Endometrium (tissue), 2 donors: ENCODE results near the gene RAB27B.

ENCODE experiments used
- FAIRE-seq: peaks from 2 replicates; lab custom pipeline; 2012; peaks lifted over from hg19 to GRCh38; lab: Jason Lieb, UNC
- donor health status: control.
- donor health status: control.

RAB27B gene

DNA sequence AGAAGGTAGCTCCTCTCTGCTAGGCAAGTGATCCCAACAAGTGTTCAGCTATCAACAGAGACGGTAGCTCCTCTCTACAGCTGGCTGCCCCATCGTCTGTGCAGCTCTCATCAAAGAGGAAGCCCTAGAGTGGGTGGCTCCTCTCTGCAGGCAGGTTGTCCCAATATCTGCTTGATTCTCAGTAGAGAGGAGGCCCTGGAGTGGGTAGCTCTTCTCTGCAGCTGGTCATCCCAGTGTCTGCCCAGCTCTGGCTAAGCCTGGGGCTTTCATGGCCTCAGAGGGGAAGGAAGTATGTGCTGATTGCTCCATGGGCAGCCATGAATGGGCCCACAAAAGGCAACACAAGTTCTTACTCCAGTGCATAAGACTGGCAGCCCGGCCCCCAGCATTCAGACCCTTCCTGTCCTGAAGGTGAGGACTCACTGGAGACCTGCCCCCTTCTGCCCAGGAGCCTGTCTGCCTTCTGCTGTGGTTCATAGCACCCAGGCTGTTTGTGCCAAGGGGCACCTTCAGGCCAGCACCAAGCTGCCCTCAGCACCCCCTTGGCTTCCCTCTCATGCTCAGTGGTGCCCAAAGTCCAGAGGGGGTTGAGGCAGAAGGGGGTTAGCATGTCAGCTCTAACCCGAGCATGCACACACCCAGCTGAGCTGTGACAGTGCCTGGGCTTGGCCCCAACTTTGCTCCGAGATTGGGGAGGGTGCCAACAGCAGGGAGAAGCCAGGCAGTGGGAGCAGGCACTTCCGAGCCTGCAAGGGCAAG is 82.1 kb downstream of the RAB27B start:
- FAIRE-seq = no peak

DNA sequence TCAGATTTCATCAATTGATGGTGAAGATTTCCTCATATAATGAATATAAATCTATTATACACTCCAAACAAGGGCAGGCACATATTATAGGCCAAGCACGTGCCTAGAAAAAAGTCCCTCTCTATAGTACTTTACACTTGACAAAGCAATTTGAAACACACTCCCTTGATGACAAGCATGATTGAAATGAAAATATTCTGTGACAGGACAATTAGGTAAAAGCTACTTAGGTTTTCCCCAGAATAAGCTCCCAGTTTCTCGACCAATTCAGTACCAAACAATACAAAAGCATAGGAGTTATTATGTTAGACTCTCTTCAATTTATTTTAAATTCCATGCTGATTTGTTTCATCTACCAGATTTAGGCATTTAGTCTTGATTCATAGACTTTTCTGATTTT is 83.3 kb downstream of the RAB27B start:
- no peak for FAIRE-seq

DNA sequence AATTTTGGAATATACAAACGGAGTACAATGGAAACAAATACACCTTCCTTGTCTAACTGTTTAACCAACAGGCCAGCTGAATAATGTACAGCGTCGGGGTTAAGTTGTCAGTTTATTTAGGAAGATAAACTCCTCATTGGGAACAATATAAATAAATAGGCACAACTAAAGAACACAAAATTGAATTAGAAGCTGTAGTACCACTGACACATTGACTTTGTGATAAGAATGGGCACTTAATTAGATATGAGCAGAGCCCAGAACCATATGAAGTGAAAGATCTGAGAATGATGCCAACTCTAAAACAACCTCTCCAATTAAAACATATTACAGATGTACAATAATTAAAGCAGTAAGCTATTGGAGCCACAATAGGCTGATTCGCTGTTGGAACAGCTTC is 86.5 kb downstream of the RAB27B start:
- no peak for FAIRE-seq

DNA sequence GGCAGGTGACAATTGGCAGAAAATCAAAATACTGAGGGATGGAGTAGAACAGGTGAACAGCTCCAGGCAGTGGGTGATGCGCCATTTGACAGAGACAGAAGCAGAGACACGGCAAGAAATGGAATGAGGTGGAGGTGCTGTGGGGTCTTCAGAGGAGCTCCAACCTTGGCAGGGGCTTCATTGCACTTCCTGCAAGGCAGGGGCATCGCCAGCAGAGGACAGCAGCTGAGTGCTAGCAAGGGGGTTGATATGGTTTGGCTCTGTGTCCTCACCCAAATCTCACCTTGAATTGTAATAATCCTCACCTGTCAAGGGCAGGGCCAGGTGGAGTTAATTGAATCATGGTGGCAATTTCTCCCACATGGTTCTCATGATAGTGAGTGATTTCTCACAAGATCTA is 88.2 kb downstream of the RAB27B start:
- FAIRE-seq = no peak

DNA sequence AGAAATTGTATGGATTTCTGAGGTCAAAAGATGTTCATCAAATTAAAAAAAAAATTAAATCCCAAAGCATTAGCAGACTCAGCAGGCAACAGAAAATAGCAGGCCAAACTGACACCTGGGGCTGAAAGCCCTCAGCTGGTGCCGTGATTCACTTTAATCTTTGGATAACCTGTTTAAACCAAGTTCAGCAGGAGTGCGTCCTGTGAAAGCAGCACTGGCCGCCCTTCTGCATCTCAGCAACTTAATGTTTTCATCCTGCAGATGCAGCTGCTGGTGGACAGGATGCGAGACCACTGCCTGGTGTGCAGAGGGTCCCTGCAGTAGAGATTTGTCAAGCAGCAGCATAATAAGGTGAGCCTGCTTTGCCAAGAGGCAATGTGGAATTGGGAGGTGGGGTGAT is 89.8 kb downstream of the RAB27B start:
- no peak for FAIRE-seq

DNA sequence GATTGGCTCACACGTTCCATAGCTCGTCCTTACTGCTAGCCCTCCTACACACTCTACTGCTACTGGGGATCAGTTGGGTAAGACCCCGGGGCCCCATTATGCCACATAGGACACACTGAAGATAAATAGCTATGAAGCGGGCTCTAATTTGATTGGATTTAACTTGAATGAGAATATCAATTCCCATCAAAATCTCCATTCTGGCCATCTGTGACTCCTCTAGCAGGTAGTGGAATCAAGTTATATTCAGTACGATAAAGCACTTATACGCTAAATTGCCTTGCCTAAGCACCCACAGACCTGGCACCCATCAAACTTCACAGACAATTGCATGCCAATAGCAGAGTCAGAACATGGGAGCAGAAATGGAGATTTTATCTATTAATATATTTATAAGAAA is 91.1 kb downstream of the RAB27B start:
- no peak for FAIRE-seq

DNA sequence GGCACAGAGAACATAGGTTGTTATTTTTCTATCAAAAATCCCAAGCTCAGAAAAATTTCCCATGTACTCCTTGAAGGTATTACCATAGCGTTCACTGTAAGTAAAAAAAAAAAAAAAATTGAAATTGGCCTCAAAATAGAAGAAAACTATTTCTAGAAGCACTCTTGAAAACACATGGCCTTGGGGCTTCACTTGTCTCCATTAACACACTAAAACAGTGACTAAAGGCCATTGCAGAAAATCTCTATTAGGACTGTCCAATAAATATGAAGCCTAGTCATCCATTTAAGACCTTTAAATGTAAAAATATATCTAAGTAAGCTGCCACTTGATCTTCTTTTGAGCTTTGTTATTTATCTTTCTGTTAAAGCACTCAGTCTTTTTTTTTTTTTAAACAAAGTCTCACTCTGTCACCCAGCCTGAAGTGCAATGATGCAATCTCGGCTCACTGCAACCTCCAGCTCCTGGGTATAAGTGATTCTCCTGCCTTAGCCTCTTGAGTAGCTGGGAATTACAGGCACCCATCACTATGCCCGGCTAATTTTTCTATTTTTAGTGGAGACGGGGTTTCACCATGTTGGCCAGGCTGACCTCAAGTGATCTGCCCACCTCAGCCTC is 95.2 kb downstream of the RAB27B start:
- no peak for FAIRE-seq

DNA sequence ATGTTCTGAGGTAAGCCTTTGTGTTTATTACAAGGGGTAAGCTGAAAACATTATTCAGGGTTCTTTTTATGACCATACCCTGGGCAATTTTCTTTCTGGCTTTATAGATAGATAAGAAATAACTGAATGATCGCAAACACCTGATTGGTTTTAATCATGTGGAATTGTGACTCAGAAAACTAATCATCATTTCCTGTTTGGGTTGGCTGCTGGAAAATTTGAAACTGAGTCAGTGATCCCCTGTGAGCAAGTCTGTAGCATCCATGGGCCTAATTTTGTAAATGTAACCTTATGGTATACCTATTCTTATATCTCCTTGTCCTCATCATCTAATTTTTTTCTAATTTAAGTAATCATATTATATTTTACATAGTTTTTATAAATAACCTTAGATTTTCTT is 96.7 kb downstream of the RAB27B start:
- FAIRE-seq = no peak

DNA sequence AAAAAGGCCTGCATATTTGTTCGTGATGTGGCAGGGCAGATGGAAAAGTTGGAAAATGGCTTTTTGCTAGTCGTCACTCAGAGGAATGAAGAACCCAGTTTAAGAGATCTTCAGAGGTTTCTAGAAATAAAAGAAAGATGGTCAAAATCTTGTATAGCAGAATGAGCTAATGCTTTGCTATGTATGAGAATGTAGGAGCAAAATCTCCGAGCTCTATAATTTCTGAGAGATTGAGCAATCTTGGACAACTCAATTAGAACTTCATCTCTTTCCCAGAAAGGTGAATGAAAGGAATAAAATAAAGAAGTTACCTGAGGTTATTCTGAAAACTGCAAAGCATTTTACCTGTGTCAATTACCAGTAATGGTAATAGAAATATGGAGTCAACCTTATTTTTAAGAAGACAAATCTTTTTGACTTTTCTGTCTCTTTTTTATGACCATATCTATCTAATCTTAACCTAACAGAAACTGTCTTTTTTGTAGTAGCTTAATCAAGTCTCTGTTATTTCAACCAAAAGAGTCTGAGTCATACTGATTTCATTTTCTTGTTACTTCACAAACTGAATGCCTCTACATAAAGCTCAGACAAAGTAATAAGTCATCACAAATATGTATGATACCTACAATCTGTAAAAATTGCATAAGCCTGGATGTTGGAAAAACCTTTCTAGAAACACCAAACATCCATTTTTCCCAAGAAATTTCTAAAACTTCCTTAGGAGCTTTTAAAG is 98.5 kb downstream of the RAB27B start:
- no peak for FAIRE-seq

DNA sequence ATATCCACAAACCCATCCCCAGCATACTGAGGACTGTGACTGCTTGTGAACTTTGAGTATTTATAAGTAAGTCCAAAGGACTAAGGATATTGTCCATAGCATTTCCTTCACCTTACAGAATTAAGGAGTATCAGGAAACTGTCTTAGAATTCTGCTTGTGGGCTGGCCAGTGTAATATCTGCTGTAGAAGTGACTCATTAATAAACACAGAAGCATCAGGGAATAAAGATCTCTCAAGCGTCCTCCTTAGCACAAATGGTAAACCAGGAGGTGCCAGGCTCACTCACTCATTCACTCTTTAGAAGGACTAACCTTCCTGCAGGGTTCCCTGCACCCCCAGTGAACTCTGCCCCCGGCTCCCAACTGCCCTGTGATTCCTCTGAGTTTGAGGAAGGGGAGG is 100.0 kb downstream of the RAB27B start:
- no peak for FAIRE-seq

DNA sequence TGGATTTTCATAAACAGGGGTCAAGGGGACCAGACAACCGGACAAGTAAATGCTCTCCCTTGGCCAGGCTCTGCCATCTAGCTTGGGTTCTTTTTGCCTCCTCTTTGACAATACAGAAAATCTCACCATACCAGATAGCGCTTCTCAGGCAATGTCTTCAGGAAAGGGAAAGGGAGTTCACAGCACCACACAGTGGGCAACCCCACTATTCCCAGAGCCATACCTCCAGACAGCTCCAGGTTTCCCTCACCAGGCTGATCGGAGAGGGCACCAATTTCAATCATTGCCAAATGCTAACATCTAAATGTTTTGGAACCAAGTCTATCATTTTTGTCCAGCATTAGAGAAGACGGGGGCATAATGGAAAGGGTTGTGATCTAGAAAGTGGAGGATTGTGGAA is 102.9 kb downstream of the RAB27B start:
- no peak for FAIRE-seq

DNA sequence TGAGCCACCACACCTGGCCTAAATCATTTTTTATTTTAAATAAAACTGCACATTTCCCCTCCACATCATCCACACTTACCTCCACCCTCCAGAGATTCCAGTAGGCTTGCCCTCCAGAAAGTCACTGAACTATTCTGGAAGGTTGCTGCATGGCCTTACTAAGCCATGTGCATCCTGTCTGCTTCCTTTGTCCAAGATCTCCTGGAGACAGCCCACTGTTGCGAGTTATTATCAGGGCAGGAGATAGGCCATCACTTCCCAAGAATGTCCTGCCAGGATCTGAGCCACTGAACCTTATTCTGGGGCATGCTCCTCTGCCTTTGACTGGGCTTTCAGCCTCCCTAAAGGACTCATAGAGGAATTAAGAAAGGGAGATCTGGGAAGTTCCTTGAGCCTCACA is 104.2 kb downstream of the RAB27B start:
- FAIRE-seq = no peak

DNA sequence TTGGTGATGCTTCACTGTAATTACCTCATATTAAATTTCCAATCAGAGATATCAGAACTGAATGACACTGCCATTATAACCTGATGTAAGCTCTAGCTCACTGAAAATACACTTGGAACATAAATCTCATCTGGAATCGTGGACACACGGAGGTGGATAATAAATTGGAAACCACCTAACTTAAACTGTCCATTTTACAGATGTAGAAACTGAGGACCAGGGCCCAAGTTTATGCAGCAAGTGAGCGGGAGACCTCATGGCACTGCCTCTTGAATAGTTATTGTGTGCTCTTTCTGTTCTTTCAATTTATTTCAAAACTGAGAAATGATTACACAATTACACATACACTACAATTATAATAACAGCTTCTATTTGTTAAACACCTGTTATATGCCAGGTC is 110.2 kb downstream of the RAB27B start:
- FAIRE-seq = no peak

DNA sequence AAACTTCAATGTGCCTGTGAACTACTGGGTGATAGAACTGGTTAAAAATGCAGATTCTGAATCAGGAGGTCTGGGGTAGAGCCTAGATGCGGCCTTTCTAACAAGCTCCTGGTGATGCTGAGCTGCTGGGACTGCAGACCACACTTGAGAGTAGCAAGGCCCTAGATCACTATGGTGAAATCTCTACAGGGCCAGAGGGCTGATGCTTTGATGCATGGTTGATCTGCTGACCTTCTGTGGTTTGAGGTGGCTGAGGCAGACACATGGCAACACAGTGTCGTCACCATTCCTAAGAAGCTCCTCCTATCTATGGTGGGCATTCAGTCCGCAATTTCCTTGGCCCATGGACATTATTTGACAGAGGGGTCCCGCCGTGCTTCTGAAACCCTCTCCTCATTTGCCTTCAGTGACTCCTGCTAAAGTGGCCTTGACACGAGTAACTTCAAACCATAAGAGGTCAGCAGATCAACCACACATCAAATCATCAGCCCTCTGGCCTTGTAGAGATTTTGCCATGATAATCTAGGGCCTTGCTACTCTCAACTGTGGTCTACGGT is 111.2 kb downstream of the RAB27B start:
- no peak for FAIRE-seq

DNA sequence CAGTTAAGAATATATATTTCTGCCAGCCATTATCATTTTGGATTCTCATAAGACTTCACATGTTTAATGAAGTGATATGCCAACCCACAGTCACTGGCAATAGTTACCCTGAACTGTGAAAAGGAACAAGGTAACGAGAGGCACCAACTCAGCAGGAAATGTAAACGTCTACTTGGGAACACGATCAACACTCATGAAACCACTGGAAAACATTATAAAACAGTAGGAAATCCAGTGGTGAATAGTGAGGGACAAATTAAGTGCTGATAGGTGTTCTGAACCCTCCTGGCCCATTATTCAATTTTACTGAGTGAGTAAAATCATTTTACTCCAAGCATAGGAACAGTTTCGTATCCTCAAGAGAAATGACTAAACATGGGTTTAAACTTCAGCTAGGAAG is 113.9 kb downstream of the RAB27B start:
- no peak for FAIRE-seq

DNA sequence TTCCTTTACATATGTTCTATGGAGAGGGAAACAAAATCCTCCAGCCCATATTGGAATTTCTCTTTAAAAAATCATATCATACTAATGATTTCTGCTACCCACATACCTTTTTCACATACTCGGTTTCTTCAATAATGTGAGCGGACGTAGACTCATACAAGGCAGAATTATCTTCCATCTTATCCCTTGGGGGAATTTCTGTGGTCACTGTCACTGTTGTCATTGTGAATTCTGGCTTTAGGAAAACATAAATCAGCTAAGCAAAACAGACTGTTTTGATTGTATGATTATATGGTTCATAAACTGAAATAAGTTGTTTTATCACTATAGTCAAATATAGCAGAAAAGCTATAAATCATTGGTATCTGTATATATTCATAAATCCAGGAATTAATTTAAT is 114.3 kb downstream of the RAB27B start:
- no peak for FAIRE-seq
